ENCODE data around the gene ESRRB. TPM values are rescaled to one million over a fixed set of nuclear protein-coding genes. Genes with fewer than 3 reads are reported as not detected.

Gene ESRRB
- total and polyA plus RNA-seq, 9 donors = 0.07 to 0.40 TPM; not detected in 7

DNA sequence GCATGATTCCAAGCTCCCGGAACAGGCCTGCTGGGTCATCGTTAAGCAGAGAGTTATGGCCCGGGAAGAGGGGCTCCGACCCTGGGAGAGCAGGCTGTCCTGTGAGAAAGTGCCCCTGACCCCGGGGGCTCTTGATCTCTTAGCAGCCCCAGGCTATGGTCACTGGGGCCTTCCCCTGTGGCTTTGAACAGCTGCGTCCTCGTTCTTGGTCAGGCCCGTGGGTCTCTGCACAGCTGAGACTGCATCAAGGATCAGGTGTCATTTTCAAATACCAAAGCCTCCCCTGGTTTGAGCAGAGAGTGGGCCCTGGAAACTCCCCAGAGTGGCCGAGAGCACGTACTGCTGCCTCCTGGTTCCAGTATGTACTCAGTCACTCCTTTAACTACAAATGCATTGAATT lies 114.8 kb downstream of the ESRRB start:
- no peak for DNase-seq
- intact Hi-C loops (cut with DNase I) = no loop called here
- Histone ChIP-seq H3K9me3 (no peaks in the 10 kb centered on the region), H3K4me3 (no peak overlapping the region), H3K36me3 (no peaks in the 10 kb centered on the region), H3K27ac (no peak overlapping the region), H3K4me1 (ENCODE audit: insufficient read depth) (no peaks in the 10 kb centered on the region), H3K27me3 (no peaks in the 10 kb centered on the region)
- 45 to 60% (median 47%) methylated on average over 10 of the region's 10 CpGs for WGBS, 3 donors
- no peak for TF ChIP-seq POLR2A (IDR thresholded peaks at IDR 0.05)
- TF ChIP-seq, protein P1, sequence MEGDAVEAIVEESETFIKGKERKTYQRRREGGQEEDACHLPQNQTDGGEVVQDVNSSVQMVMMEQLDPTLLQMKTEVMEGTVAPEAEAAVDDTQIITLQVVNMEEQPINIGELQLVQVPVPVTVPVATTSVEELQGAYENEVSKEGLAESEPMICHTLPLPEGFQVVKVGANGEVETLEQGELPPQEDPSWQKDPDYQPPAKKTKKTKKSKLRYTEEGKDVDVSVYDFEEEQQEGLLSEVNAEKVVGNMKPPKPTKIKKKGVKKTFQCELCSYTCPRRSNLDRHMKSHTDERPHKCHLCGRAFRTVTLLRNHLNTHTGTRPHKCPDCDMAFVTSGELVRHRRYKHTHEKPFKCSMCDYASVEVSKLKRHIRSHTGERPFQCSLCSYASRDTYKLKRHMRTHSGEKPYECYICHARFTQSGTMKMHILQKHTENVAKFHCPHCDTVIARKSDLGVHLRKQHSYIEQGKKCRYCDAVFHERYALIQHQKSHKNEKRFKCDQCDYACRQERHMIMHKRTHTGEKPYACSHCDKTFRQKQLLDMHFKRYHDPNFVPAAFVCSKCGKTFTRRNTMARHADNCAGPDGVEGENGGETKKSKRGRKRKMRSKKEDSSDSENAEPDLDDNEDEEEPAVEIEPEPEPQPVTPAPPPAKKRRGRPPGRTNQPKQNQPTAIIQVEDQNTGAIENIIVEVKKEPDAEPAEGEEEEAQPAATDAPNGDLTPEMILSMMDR (IDR thresholded peaks at IDR 0.05) = no peak

DNA sequence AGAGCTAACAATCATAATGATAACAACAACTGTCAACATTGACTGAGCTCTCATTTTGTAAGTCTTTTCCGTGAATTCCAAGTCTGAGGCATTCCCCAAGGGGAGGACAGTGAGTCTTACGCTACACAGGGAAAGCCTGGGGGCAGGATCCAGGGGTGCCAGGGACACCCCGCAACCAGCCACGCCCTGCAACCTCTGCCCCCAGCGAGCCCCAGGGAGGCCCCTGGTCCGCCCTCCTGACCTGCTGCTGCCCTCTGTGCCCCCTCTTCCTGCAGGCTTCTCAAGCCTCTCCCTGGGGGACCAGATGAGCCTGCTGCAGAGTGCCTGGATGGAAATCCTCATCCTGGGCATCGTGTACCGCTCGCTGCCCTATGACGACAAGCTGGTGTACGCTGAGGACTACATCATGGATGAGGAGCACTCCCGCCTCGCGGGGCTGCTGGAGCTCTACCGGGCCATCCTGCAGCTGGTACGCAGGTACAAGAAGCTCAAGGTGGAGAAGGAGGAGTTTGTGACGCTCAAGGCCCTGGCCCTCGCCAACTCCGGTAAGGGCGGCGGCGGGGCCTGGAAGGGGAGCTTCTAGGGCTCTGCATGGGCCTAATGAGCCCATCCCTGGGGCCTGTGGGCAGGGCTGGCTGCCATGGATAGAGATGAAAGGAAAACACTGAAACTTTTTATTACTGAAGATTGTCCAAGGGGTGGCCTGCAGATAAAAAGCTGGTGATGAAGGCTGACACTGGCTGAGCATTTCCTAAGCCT lies 115.4 kb downstream of the ESRRB start:
- TF ChIP-seq, protein P1 (IDR thresholded peaks at IDR 0.05) = no peak
- TF ChIP-seq EP300 (IDR thresholded peaks at IDR 0.05) = no peak
- TF ChIP-seq POLR2A (IDR thresholded peaks at IDR 0.05) = no peak
- Histone ChIP-seq H3K27me3 (no peaks in the 10 kb centered on the region), H3K27ac (no peak overlapping the region), H3K4me1 (ENCODE audit: insufficient read depth) (no peaks in the 10 kb centered on the region), H3K9me3 (no peaks in the 10 kb centered on the region), H3K4me3 (no peak overlapping the region), H3K36me3 (no peaks in the 10 kb centered on the region)
- WGBS, 3 donors = 86 to 90% (median 86%) methylated on average over 21 to 22 of the region's 22 CpGs
- intact Hi-C loops (cut with DNase I) = no loop called here
- no peak for DNase-seq

DNA sequence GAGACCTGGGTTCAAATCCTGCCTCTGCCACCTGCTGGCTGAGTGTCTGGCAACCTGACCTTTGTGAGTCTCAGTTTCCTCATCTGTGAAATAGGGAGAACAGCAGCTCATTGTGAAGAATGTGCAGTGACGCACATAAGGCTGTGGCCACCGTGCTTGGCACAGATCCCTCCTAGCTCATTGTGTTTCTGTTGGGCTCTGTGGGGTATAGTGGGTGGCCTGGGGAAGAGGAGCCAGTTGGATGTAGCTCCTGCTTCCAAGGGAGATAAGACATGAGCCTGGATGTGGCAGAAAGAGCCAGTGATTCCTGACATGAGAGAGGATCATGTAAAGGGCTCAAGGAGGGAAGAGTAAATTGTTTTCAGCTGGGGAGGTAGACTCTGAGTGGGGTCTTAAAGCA lies 120.0 kb downstream of the ESRRB start:
- no peaks in the 10 kb centered on the region for H3K9me3 ChIP-seq
- no peak overlapping the region for H3K27ac ChIP-seq
- no peak for DNase-seq
- 82 to 96% (median 94%) methylated on average over 2 of the region's 2 CpGs for WGBS, 3 donors
- H3K4me1 ChIP-seq (ENCODE audit: insufficient read depth) = no peaks in the 10 kb centered on the region
- TF ChIP-seq, protein P1 (IDR thresholded peaks at IDR 0.05) = no peak
- TF ChIP-seq EP300 (IDR thresholded peaks at IDR 0.05) = no peak
- no peak for TF ChIP-seq POLR2A (IDR thresholded peaks at IDR 0.05)
- H3K4me3 ChIP-seq = no peak overlapping the region
- H3K36me3 ChIP-seq = no peaks in the 10 kb centered on the region
- H3K27me3 ChIP-seq = no peaks in the 10 kb centered on the region
- intact Hi-C loops (cut with DNase I) = no loop called here

DNA sequence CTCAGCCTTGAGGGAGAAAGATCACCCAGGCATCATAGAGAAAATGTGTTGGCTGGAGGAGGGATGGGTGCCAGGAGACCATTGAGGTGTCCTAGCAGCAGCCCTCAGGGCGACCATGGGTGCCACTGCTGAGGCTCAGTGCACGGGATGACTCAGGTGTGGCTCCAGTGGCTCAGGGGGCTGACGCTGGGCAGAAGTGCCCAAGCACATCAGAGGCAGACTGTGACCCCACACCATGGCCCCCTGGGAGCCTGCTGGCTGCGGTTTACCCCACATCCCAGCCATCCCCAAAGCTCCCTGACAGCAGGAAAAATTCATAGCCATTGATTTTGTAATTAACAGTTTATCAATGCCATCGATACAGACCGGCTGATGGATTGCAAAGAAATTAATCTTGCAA lies 120.7 kb downstream of the ESRRB start:
- H3K4me1 ChIP-seq (ENCODE audit: insufficient read depth) = no peaks in the 10 kb centered on the region
- 56 to 64% (median 63%) methylated on average over 6 of the region's 6 CpGs for WGBS, 3 donors
- no peak overlapping the region for H3K27ac ChIP-seq
- DNase-seq = no peak
- TF ChIP-seq EP300 (IDR thresholded peaks at IDR 0.05) = no peak
- no peak for TF ChIP-seq POLR2A (IDR thresholded peaks at IDR 0.05)
- TF ChIP-seq, protein P1 (IDR thresholded peaks at IDR 0.05) = no peak
- H3K4me3 ChIP-seq = no peak overlapping the region
- no peaks in the 10 kb centered on the region for H3K9me3 ChIP-seq
- H3K27me3 ChIP-seq = no peaks in the 10 kb centered on the region
- intact Hi-C loops (cut with DNase I) = no loop called here
- H3K36me3 ChIP-seq = no peaks in the 10 kb centered on the region

Measured in ovary (tissue), 9 donors.